Epithelial cell of esophagus (primary cell): ENCODE results near the gene MEIKIN.
"Not testable (repeated sequence)": the region's sequence is repeated elsewhere in the genome, so short reads cannot be mapped to it uniquely, and the experiment has no call there.

Source experiments
- DNase-seq: peaks from one replicate; pipeline ENCODE4 v3.0.0; 2010; ENCODE audit warnings: low read depth
- H3K4me3 ChIP-seq: 2 replicates; pipeline ENCODE4 v1.5.1; 2011; ENCODE audit warnings: mild to moderate bottlenecking, low read length, control low read depth
- TF ChIP-seq, protein P1 (sequence below): IDR thresholded peaks from 2 replicates; pipeline ENCODE4 v1.5.1; 2011; ENCODE audit warnings: low read depth, mild to moderate bottlenecking, low read length, control low read depth, inconsistent platforms; ENCODE audit not compliant: insufficient read depth; ENCODE audit errors: missing control alignments

The MEIKIN gene

GRCh38 chr5:131786900-131787692 lies 158.4 kb downstream of the MEIKIN start:
- no peak for DNase-seq
- TF ChIP-seq, protein P1, sequence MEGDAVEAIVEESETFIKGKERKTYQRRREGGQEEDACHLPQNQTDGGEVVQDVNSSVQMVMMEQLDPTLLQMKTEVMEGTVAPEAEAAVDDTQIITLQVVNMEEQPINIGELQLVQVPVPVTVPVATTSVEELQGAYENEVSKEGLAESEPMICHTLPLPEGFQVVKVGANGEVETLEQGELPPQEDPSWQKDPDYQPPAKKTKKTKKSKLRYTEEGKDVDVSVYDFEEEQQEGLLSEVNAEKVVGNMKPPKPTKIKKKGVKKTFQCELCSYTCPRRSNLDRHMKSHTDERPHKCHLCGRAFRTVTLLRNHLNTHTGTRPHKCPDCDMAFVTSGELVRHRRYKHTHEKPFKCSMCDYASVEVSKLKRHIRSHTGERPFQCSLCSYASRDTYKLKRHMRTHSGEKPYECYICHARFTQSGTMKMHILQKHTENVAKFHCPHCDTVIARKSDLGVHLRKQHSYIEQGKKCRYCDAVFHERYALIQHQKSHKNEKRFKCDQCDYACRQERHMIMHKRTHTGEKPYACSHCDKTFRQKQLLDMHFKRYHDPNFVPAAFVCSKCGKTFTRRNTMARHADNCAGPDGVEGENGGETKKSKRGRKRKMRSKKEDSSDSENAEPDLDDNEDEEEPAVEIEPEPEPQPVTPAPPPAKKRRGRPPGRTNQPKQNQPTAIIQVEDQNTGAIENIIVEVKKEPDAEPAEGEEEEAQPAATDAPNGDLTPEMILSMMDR = no peak
- H3K4me3 ChIP-seq = no peak overlapping the region

DNA sequence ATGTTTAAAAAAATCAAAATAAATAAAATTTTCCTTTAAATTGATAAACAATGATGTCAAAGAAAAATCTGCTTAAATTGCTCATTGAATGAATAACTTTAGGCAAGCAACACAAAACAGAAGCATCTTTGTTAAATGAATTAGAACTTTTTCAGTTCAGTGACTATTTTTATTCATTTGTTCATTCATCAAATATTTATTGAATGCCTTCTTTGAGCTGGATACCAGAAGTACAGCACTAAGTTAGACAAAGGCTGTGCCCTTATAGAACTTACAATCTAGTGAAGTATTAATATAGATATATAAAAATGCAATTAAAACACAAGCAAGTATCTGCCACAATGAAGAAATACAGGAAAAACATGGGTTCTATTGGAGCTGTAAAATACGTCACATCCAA lies 159.4 kb downstream of the MEIKIN start:
- no peak for DNase-seq
- no peak overlapping the region for H3K4me3 ChIP-seq
- TF ChIP-seq, protein P1 = no peak

DNA sequence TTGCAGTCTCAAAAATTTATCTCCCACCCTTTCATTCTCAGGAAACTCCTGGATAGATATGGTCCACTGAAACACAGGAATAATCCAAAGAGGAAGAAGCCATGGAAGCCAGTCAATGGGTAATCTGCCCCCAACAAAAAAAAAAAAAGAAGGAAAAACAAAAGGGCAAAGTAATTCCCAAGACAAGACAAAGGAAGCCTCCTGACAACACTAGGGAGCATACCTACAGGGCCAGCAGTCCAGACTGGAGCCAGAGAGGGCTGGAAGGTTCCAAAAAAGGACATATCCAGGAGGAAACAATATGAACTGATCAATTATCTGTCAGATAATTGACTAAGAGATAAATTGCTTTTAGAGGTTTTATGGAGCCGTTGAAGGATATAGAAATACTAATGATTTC lies 161.6 kb downstream of the MEIKIN start:
- TF ChIP-seq, protein P1 = no peak
- no peak overlapping the region for H3K4me3 ChIP-seq
- DNase-seq = no peak

- TF ChIP-seq, protein P1 = no peak
- no peak overlapping the region for H3K4me3 ChIP-seq
- DNase-seq = no peak
Observed at GRCh38 chr5:131783357-131783756, 162.1 kb downstream of the MEIKIN start.

DNA sequence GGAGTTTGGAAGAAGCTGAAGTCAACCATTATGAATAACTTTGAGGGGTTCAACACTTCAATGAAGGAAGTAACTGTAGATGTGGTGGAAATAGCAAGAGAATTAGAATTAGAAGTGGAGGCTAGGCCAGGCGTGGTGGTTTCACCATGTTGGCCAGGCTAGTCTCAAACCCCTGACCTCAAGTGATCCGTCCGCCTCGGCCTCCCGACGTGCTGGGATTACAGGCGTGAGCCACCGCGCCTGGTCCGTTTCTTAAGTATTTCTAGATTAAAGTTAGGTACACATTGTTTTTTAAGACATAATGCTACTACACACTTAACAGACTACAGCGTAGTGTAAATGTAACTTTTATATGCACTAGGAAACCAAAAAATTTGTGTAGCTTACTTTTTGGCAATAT lies 162.7 kb downstream of the MEIKIN start:
- DNase-seq = no peak
- H3K4me3 ChIP-seq = no peak overlapping the region
- TF ChIP-seq, protein P1 = no peak

DNA sequence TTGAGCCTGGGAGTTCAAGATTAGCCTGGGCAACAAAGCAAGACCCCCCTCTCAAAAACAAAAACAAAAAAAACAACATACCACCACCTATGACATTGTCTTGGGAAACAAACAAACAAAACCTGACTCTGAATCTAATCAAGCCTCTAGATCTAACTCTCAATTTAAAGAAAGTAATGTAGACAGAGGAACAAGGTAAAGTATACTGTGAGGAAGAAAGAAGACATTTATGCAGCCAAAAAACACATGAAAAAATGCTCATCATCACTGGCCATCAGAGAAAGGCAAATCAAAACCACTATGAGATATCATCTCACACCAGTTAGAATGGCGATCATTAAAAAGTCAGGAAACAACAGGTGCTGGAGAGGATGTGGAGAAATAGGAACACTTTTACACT lies 167.3 kb downstream of the MEIKIN start:
- DNase-seq, H3K4me3 ChIP-seq: not testable (repeated sequence)

DNA sequence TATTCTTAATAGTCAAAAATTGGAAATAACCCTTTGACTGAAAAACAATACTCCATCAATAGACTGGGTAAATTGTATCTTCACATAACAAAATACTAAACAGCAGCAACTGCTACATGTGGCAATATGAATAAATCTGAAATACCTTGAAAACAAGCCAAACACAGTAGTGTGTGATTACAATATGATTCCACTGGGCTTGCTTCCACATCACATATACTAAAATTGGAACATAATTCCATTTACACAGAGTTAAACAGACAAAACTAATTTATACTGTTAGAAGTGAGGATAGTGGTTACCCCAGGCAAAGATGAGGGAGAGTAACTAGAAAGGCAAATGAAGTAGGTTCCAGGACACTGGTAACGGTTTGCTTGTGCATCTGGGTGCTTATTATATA lies 169.0 kb downstream of the MEIKIN start:
- no peak for DNase-seq
- TF ChIP-seq, protein P1 = no peak
- no peak overlapping the region for H3K4me3 ChIP-seq
